ENCODE results near the gene CPNE1. TPM values are rescaled to one million over a fixed set of nuclear protein-coding genes. Genes with fewer than 3 reads are reported as not detected.

CPNE1 gene
- total RNA-seq, 1 experiment from 2014 or later, result 108 TPM

DNA sequence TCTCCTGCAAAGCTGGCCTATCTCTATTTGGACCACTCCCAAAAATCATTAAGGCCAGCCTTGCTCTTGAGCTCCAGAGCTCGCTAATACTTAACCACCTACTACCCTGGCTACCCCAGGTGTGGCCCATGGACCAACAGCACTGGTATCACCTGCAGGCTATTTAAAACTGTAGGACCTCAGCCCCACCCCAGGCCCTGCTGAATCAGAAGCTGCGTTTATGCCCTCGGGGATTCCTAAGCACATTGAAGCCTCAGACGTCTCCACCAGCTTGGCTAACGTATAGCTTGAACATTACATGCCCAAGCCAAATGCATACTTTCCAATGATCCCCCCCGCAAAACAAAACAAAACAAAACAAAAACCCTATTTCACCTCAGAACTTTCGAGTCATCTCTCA is 68.8 kb downstream of the CPNE1 start:
- H3K27me3 ChIP-seq (ENCODE audit: control insufficient read depth, insufficient read depth, low read length), result peaks cover 17% of the 10 kb centered on the region
- no peaks in the 10 kb centered on the region for H3K36me3 ChIP-seq (replicated peaks; ENCODE audit: control insufficient read depth, insufficient read depth, low read length)
- no peak overlapping the region for H3K4me3 ChIP-seq (ENCODE audit: insufficient read depth, low read depth, low read length)
- no peak for DNase-seq

- Histone ChIP-seq H3K36me3 (replicated peaks; ENCODE audit: control insufficient read depth, insufficient read depth, low read length) (no peaks in the 10 kb centered on the region), H3K4me3 (ENCODE audit: insufficient read depth, low read depth, low read length) (no peak overlapping the region), H3K27me3 (ENCODE audit: control insufficient read depth, insufficient read depth, low read length) (peaks cover 13% of the 10 kb centered on the region)
- DNase-seq, result no peak
Measured at GRCh38 chr20:35595456-35595855, 69.2 kb downstream of the CPNE1 start.

- H3K4me3 ChIP-seq (ENCODE audit: insufficient read depth, low read depth, low read length), result no peak overlapping the region
- no peak for DNase-seq
Measured at GRCh38 chr20:35592339-35592974, 72.2 kb downstream of the CPNE1 start.

GRCh38 chr20:35588397-35588796 is 76.3 kb downstream of the CPNE1 start:
- H3K4me3 ChIP-seq (ENCODE audit: insufficient read depth, low read depth, low read length), result no peak overlapping the region
- H3K27me3 ChIP-seq (ENCODE audit: control insufficient read depth, insufficient read depth, low read length), result no peaks in the 10 kb centered on the region
- no peak for DNase-seq
- no peaks in the 10 kb centered on the region for H3K36me3 ChIP-seq (replicated peaks; ENCODE audit: control insufficient read depth, insufficient read depth, low read length)

More at GRCh38 chr20:35592339-35592974, 72.2 kb downstream of the CPNE1 start:
- Histone ChIP-seq H3K27me3 (ENCODE audit: control insufficient read depth, insufficient read depth, low read length) (no peaks in the 10 kb centered on the region), H3K36me3 (replicated peaks; ENCODE audit: control insufficient read depth, insufficient read depth, low read length) (no peaks in the 10 kb centered on the region)

DNA sequence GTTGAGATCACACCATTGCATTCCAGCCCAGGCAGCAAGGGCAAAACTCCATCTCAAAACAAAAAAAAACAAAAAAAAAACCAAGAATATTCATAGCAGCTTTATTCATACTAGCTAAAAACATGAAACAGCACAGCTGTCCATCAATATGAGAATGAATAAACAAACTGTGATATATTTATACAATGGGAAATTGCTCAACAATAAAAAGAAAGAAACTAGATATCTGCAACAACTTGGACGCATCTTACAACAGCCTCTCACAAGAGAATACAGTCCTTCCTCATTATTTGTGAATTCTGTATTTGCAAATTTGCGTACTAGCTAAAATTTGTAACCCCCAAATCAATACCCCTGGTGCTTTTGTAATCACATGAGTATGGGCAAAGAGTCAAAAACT is 77.3 kb downstream of the CPNE1 start:
- no peaks in the 10 kb centered on the region for H3K27me3 ChIP-seq (ENCODE audit: control insufficient read depth, insufficient read depth, low read length)
- H3K36me3 ChIP-seq (replicated peaks; ENCODE audit: control insufficient read depth, insufficient read depth, low read length), result no peaks in the 10 kb centered on the region
- H3K4me3 ChIP-seq (ENCODE audit: insufficient read depth, low read depth, low read length), result no peak overlapping the region
- no peak for DNase-seq

DNA sequence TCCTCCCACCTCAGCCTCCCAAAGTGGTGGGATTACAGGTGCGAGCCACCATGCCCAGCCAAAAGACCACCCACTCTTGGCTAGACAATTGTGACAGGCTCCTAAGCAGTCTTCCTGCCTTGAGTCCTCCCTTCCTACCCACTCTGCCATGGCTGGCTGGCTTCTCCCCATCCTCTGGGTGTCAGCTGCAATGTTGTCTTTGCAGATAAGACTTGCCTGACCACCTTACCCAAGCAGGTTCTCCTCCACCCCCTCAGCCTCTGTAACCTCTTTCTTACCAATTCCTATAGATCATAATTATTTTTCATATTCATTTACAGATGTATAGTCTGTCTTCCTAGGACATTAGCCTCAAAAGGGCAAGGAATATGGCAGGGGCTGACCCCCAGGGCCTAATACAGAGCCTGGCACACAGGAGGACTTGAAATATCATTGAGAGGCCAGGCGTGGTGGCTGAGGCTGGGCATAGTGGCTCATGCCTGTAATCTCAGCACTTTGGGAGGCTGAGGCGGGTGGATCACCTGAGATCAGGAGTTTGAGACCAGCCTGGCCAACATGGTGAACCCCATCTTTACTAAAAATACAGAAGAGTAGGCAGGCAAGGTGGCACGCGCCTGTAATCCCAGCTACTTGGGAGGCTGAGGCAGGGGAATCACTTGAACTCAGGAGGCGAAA is 77.8 kb downstream of the CPNE1 start:
- DNase-seq, result no peak
- Histone ChIP-seq H3K36me3 (replicated peaks; ENCODE audit: control insufficient read depth, insufficient read depth, low read length) (no peaks in the 10 kb centered on the region), H3K27me3 (ENCODE audit: control insufficient read depth, insufficient read depth, low read length) (no peaks in the 10 kb centered on the region), H3K4me3 (ENCODE audit: insufficient read depth, low read depth, low read length) (no peak overlapping the region)

GRCh38 chr20:35583636-35584560 is 80.8 kb downstream of the CPNE1 start:
- no peak for DNase-seq
- no peaks in the 10 kb centered on the region for H3K27me3 ChIP-seq (ENCODE audit: control insufficient read depth, insufficient read depth, low read length)
- no peak overlapping the region for H3K4me3 ChIP-seq (ENCODE audit: insufficient read depth, low read depth, low read length)
- H3K36me3 ChIP-seq (replicated peaks; ENCODE audit: control insufficient read depth, insufficient read depth, low read length), result no peaks in the 10 kb centered on the region

DNA sequence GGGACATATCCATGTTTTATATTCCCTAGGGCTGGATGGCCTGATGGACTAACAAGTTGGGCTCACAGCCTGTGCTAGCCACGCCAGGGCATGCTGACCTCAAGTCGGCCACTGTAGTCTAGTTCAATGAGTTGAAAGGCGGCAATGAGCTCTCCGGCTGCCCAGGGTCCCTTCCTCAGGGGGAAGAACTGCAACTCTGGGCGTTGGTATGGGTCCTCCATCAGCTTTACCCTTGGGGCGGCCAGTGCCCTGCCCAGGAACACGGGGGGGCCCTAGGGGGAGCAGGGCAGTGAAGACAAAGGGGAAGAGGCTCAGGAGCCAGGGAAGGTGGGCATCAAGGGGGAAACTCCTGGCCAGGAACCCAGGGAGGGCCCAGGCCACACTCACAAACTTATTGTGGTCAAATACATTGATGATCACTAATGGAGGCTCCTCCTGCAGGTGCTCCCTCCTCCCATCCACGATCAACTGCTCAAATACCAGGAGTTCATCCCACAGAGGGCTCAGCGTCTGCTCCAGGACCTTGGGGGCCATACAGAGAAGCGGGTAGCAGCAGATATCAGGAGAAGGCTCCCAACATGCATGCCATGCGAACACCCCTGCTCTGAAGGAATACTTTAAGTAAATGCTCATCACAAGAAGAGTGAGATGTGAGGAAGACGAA is 81.8 kb downstream of the CPNE1 start:
- Histone ChIP-seq H3K36me3 (replicated peaks; ENCODE audit: control insufficient read depth, insufficient read depth, low read length) (no peaks in the 10 kb centered on the region), H3K4me3 (ENCODE audit: insufficient read depth, low read depth, low read length) (no peak overlapping the region), H3K27me3 (ENCODE audit: control insufficient read depth, insufficient read depth, low read length) (no peaks in the 10 kb centered on the region)
- no peak for DNase-seq

GRCh38 chr20:35582131-35582530 is 82.6 kb downstream of the CPNE1 start:
- H3K4me3 ChIP-seq (ENCODE audit: insufficient read depth, low read depth, low read length), result no peak overlapping the region
- no peaks in the 10 kb centered on the region for H3K36me3 ChIP-seq (replicated peaks; ENCODE audit: control insufficient read depth, insufficient read depth, low read length)
- H3K27me3 ChIP-seq (ENCODE audit: control insufficient read depth, insufficient read depth, low read length), result no peaks in the 10 kb centered on the region
- no peak for DNase-seq

DNA sequence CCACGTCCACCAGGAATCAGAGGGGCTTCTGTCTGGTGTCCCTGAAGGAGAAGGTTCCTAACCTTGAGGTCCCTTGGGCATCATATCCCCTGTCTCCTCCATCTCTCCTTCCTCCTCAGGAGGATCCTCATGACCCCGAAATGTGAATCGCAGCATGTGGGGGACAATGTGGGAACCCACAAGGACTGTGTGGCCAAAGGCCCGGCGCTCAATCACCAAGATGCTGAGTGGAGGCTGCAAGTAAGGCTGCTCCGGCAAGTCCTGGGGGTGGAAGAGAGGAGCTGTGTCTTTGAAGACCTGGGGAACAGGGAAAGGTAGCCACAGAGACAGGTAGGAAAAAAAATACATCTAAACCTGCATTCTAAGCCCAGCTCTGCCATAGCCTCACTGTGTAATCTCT is 85.5 kb downstream of the CPNE1 start:
- Histone ChIP-seq H3K4me3 (ENCODE audit: insufficient read depth, low read depth, low read length) (no peak overlapping the region), H3K36me3 (replicated peaks; ENCODE audit: control insufficient read depth, insufficient read depth, low read length) (no peaks in the 10 kb centered on the region), H3K27me3 (ENCODE audit: control insufficient read depth, insufficient read depth, low read length) (no peaks in the 10 kb centered on the region)
- DNase-seq, result no peak

GRCh38 chr20:35578469-35578868 is 86.2 kb downstream of the CPNE1 start:
- DNase-seq, result no peak
- H3K27me3 ChIP-seq (ENCODE audit: control insufficient read depth, insufficient read depth, low read length), result no peaks in the 10 kb centered on the region
- no peak overlapping the region for H3K4me3 ChIP-seq (ENCODE audit: insufficient read depth, low read depth, low read length)
- no peaks in the 10 kb centered on the region for H3K36me3 ChIP-seq (replicated peaks; ENCODE audit: control insufficient read depth, insufficient read depth, low read length)

GRCh38 chr20:35576816-35577215 is 87.9 kb downstream of the CPNE1 start:
- no peaks in the 10 kb centered on the region for H3K36me3 ChIP-seq (replicated peaks; ENCODE audit: control insufficient read depth, insufficient read depth, low read length)
- DNase-seq, result no peak
- no peak overlapping the region for H3K4me3 ChIP-seq (ENCODE audit: insufficient read depth, low read depth, low read length)
- no peaks in the 10 kb centered on the region for H3K27me3 ChIP-seq (ENCODE audit: control insufficient read depth, insufficient read depth, low read length)
